H9 (cell line): ENCODE data around the gene MRPL52. TPM values are rescaled to one million over a fixed set of nuclear protein-coding genes. Genes with fewer than 3 reads are reported as not detected.

ENCODE experiments used
- DNase-seq: peaks from one replicate; pipeline ENCODE4 v3.0.0-alpha.2; 2017
- H2AFZ ChIP-seq: one replicate; pipeline ENCODE4 v1.6.1; 2013; ENCODE audit warnings: mild to moderate bottlenecking, low read length, control low read depth, moderate library complexity
- H2AK5ac ChIP-seq: 2 replicates; pipeline ENCODE4 v1.6.1; 2013; ENCODE audit warnings: low read length, control low read depth, mixed read lengths; ENCODE audit not compliant: insufficient read length
- H2BK120ac ChIP-seq: one replicate; pipeline ENCODE4 v1.6.1; 2013; ENCODE audit warnings: low read depth, mild to moderate bottlenecking, low read length, control low read depth, inconsistent platforms; ENCODE audit not compliant: poor library complexity, severe bottlenecking
- H2BK12ac ChIP-seq: 2 replicates; pipeline ENCODE4 v1.6.1; 2013; ENCODE audit warnings: low read length, control low read depth, mixed read lengths, low read depth; ENCODE audit not compliant: insufficient read length
- H2BK15ac ChIP-seq: 2 replicates; pipeline ENCODE4 v1.6.1; 2013; ENCODE audit warnings: low read depth, low read length, control low read depth
- H2BK20ac ChIP-seq: one replicate; pipeline ENCODE4 v1.6.1; 2013; ENCODE audit warnings: low read depth, mild to moderate bottlenecking, low read length, control low read depth, inconsistent platforms; ENCODE audit not compliant: poor library complexity, severe bottlenecking
- H2BK5ac ChIP-seq: 2 replicates; pipeline ENCODE4 v1.6.1; 2013; ENCODE audit warnings: low read length, control low read depth, mixed read lengths; ENCODE audit not compliant: insufficient read length
- H3K14ac ChIP-seq: 2 replicates; pipeline ENCODE4 v1.6.1; 2013; ENCODE audit warnings: low read length, control low read depth; ENCODE audit not compliant: insufficient read depth
- H3K18ac ChIP-seq: 2 replicates; pipeline ENCODE4 v1.6.1; 2013; ENCODE audit warnings: low read depth, mild to moderate bottlenecking, mixed read lengths, low read length, control low read depth; ENCODE audit not compliant: insufficient read length
- H3K23ac ChIP-seq: 2 replicates; pipeline ENCODE4 v1.6.1; 2013; ENCODE audit warnings: low read length, control low read depth, mixed read lengths, low read depth; ENCODE audit not compliant: insufficient read length
- H3K23me2 ChIP-seq: 2 replicates; pipeline ENCODE4 v1.6.1; 2013; ENCODE audit warnings: low read depth, mild to moderate bottlenecking, mixed read lengths, low read length, control low read depth; ENCODE audit not compliant: insufficient read length, poor library complexity, severe bottlenecking
- H3K27ac ChIP-seq: 2 replicates; pipeline ENCODE4 v1.5.1; 2013; ENCODE audit warnings: low read length, control low read depth, mixed read lengths, low read depth; ENCODE audit not compliant: insufficient read length
- H3K27me3 ChIP-seq: 2 replicates; pipeline ENCODE4 v1.6.1; 2013; ENCODE audit warnings: low read length, control low read depth, inconsistent platforms; ENCODE audit not compliant: insufficient read depth
- H3K4ac ChIP-seq: 2 replicates; pipeline ENCODE4 v1.6.1; 2013; ENCODE audit warnings: low read depth, mild to moderate bottlenecking, control low read depth, inconsistent platforms, low read length, moderate library complexity
- H3K4me1 ChIP-seq: 2 replicates; pipeline ENCODE4 v1.6.1; 2013; ENCODE audit warnings: low read length, control low read depth, inconsistent platforms; ENCODE audit not compliant: insufficient read depth
- H3K4me2 ChIP-seq: 2 replicates; pipeline ENCODE4 v1.6.1; 2013; ENCODE audit warnings: low read length, control low read depth, mixed read lengths; ENCODE audit not compliant: insufficient read length, insufficient read depth
- H3K56ac ChIP-seq: 2 replicates; pipeline ENCODE4 v1.6.1; 2013; ENCODE audit warnings: low read depth, mild to moderate bottlenecking, mixed read lengths, low read length, control low read depth; ENCODE audit not compliant: insufficient read length
- H3K79me1 ChIP-seq: 2 replicates; pipeline ENCODE4 v1.6.1; 2013; ENCODE audit warnings: low read depth, mild to moderate bottlenecking, moderate library complexity, low read length, control low read depth, inconsistent platforms; ENCODE audit not compliant: insufficient read depth, poor library complexity, severe bottlenecking
- H3K79me2 ChIP-seq: 2 replicates; pipeline ENCODE4 v1.6.1; 2013; ENCODE audit warnings: low read length, control low read depth, inconsistent platforms; ENCODE audit not compliant: insufficient read depth
- H3K9ac ChIP-seq: 2 replicates; pipeline ENCODE4 v1.6.1; 2013; ENCODE audit warnings: low read length, control low read depth, mixed read lengths; ENCODE audit not compliant: insufficient read length; ENCODE audit errors: extremely low read depth
- H3K9me3 ChIP-seq: one replicate; pipeline ENCODE4 v1.6.1; 2013; ENCODE audit warnings: low read depth, low read length, inconsistent platforms; ENCODE audit not compliant: control insufficient read depth
- H3T11ph ChIP-seq: one replicate; pipeline ENCODE4 v1.6.1; 2013; ENCODE audit warnings: mild to moderate bottlenecking, low read length, control low read depth, inconsistent platforms
- H4K20me1 ChIP-seq: one replicate; pipeline ENCODE4 v1.6.1; 2013; ENCODE audit not compliant: control insufficient read depth, insufficient read length, insufficient read depth
- H4K5ac ChIP-seq: 2 replicates; pipeline ENCODE4 v1.6.1; 2013; ENCODE audit warnings: low read depth, mild to moderate bottlenecking, mixed read lengths, low read length, control low read depth; ENCODE audit not compliant: insufficient read length
- H4K8ac ChIP-seq: replicated peaks from 2 replicates; pipeline ENCODE4 v1.6.1; 2013; ENCODE audit warnings: low read length, control low read depth, mixed read lengths, low read depth; ENCODE audit not compliant: insufficient read length
- H4K91ac ChIP-seq: 2 replicates; pipeline ENCODE4 v1.6.1; 2013; ENCODE audit warnings: low read depth, mild to moderate bottlenecking, moderate library complexity, mixed read lengths, low read length, control low read depth; ENCODE audit not compliant: insufficient read length
- H3K27ac Mint-ChIP-seq, 3 experiments: 2 replicates in 2 of 3; 3 replicates in 1 of 3; pipeline ENCODE4 v1.8.0; 2020 to 2021; ENCODE audit warnings: mixed read lengths in 3 of 3, mild to moderate bottlenecking in 1 of 3, moderate library complexity in 1 of 3
- H3K27me3 Mint-ChIP-seq: 2 replicates; pipeline ENCODE4 v1.8.0; 2021; ENCODE audit warnings: low read depth, mild to moderate bottlenecking, moderate library complexity, mixed read lengths
- H3K36me3 Mint-ChIP-seq, 3 experiments: 2 replicates in 2 of 3; 3 replicates in 1 of 3; pipeline ENCODE4 v1.8.0; 2020 to 2021; ENCODE audit warnings: low read depth in 3 of 3, mixed read lengths in 3 of 3; ENCODE audit not compliant: insufficient read depth in 1 of 3
- H3K4me1 Mint-ChIP-seq, 2 experiments: 2 replicates each; pipeline ENCODE4 v1.8.0; 2020; ENCODE audit warnings: mixed read lengths in 2 of 2
- H3K4me3 Mint-ChIP-seq, 2 experiments: 2 replicates in 1 of 2; 3 replicates in 1 of 2; pipeline ENCODE4 v1.8.0; 2020 to 2021; ENCODE audit warnings: mild to moderate bottlenecking in 2 of 2, mixed read lengths in 2 of 2, moderate library complexity in 1 of 2
- H3K9me3 Mint-ChIP-seq, 2 experiments: 2 replicates in 1 of 2; 3 replicates in 1 of 2; pipeline ENCODE4 v1.8.0; 2020; ENCODE audit warnings: mild to moderate bottlenecking in 2 of 2, mixed read lengths in 2 of 2, moderate library complexity in 1 of 2
- WGBS: extraction: QIAGEN DNeasy Blood & Tissue Kit; methylation state at CpG from one replicate; pipeline ENCODE4 v1.1.7; 2013; ENCODE audit warnings: missing lambda C conversion rate, low lambda C conversion rate, mixed read lengths; ENCODE audit not compliant: insufficient read length; ENCODE audit errors: extremely low coverage; 5-methylcytosine and 5-hydroxymethylcytosine counted together
- total RNA-seq: library from RNA; stranded (reverse); gene quantifications from 2 replicates; pipeline ENCODE4 v1.2.1, GENCODE V29; 2021
- TF ChIP-seq, protein P1 (sequence below): fragments of 200-600 bp; sonication (generic); conservative IDR thresholded peaks from 3 replicates; pipeline ENCODE4 v1.8.0; 2021; ENCODE audit warnings: antibody characterized with exemption, mild to moderate bottlenecking

Gene MRPL52
- total RNA-seq, 1 experiment from 2014 or later, result 190 TPM

DNA sequence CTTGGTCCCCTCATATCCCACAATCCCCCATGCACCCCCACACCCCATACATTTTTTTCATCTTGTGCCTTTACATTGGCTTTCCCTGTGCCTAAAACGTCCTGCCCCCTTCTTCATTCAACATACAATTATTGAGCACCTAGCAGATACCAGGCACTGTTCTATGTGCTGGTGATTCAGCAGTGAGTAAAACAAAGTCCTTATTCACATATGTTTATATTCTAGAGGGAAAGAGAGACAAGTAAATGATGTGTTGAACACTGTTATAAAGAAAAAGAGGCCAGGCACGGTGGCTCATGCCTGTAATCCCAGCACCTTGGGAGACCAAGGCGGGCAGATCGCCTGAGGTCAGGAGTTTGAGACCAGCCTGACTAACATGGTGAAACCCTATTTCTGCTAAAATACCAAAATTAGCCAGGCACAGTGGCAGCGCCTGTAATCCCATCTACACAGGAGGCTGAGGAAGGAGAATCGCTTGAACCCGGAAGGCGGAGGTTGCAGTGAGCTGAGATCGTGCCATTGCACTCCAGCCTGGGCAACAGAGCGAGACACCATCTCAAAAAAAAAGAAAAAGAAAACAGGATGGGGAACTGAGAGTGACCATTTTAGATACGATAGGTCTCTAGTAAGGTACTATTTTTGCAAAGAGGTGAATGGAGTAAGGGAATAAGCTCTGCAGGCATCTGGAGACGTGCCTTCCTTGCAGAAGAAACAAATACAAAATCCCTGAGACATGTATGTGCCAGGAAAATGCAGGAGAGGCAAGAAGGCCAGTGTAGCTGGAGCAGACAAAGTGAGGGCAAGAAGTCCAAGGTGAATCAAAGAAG, 26.6 kb upstream of the MRPL52 start:
- no peaks in the 10 kb centered on the region for H3K36me3 Mint-ChIP-seq
- H3K9me3 Mint-ChIP-seq, result no peaks in the 10 kb centered on the region
- Histone ChIP-seq H3K4me2 (no peak overlapping the region), H4K91ac (no peak overlapping the region), H3K27ac (no peak overlapping the region), H4K8ac (no peak overlapping the region), H3K9me3 (no peaks in the 10 kb centered on the region), H2AFZ (no peak overlapping the region), H3K23ac (no peak overlapping the region), H2BK15ac (no peak overlapping the region), H3K79me1 (no peaks in the 10 kb centered on the region), H3T11ph (no peak overlapping the region), H3K79me2 (no peaks in the 10 kb centered on the region), H4K20me1 (no peaks in the 10 kb centered on the region), H2AK5ac (no peak overlapping the region), H3K9ac (no peak overlapping the region), H2BK5ac (no peak overlapping the region), H4K5ac (no peak overlapping the region), H3K4ac (no peak overlapping the region), H3K56ac (no peak overlapping the region), H3K27me3 (no peaks in the 10 kb centered on the region), H2BK120ac (no peak overlapping the region), H3K23me2 (no peaks in the 10 kb centered on the region), H2BK20ac (no peak overlapping the region), H3K18ac (no peak overlapping the region), H3K4me1 (no peaks in the 10 kb centered on the region), H3K14ac (no peak overlapping the region), H2BK12ac (no peak overlapping the region)
- no peak overlapping the region; a peak in 1 of 7 replicates for H3K27ac Mint-ChIP-seq
- H3K27me3 Mint-ChIP-seq, result no peaks in the 10 kb centered on the region; the same call in 1 of the 2 replicates
- H3K4me1 Mint-ChIP-seq, result peaks cover 6 to 8% of the 10 kb centered on the region in 2 experiments
- TF ChIP-seq, protein P1, sequence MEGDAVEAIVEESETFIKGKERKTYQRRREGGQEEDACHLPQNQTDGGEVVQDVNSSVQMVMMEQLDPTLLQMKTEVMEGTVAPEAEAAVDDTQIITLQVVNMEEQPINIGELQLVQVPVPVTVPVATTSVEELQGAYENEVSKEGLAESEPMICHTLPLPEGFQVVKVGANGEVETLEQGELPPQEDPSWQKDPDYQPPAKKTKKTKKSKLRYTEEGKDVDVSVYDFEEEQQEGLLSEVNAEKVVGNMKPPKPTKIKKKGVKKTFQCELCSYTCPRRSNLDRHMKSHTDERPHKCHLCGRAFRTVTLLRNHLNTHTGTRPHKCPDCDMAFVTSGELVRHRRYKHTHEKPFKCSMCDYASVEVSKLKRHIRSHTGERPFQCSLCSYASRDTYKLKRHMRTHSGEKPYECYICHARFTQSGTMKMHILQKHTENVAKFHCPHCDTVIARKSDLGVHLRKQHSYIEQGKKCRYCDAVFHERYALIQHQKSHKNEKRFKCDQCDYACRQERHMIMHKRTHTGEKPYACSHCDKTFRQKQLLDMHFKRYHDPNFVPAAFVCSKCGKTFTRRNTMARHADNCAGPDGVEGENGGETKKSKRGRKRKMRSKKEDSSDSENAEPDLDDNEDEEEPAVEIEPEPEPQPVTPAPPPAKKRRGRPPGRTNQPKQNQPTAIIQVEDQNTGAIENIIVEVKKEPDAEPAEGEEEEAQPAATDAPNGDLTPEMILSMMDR, result no peak
- WGBS, result no CpG with 5 or more reads among the region's 12 CpGs
- no peak overlapping the region for H3K4me3 Mint-ChIP-seq
- no peak for DNase-seq
